Mucosa of gallbladder (tissue), 1 donor: ENCODE data around the gene NECTIN1. TPM values are rescaled to one million over a fixed set of nuclear protein-coding genes. Genes with fewer than 3 reads are reported as not detected.

Source experiments
- DNase-seq: peaks from one replicate; pipeline ENCODE4 v3.0.0-alpha.2; 2020; ENCODE audit warnings: low spot score
- total RNA-seq: library from RNA; stranded (reverse); gene quantifications from one replicate; pipeline ENCODE4 v1.2.1, GENCODE V29; 2021
- donor health status: DM: no; HTN: no; CAD: no.

Gene NECTIN1
- total RNA-seq, 1 donor from 2014 or later: 13.2 TPM

GRCh38 chr11:119755356-119756071, 26.5 kb upstream of the NECTIN1 start:
- no peak for DNase-seq

GRCh38 chr11:119754656-119755355, 25.8 kb upstream of the NECTIN1 start:
- DNase-seq: no peak

GRCh38 chr11:119754199-119754598, 25.2 kb upstream of the NECTIN1 start:
- DNase-seq: no peak

GRCh38 chr11:119752946-119753345, 23.9 kb upstream of the NECTIN1 start:
- DNase-seq: no peak

GRCh38 chr11:119752345-119752871, 23.4 kb upstream of the NECTIN1 start:
- DNase-seq: no peak

- no peak for DNase-seq
Observed at GRCh38 chr11:119750056-119750455, 21.1 kb upstream of the NECTIN1 start.

- no peak for DNase-seq
Observed at GRCh38 chr11:119749006-119749565, 20.1 kb upstream of the NECTIN1 start.

GRCh38 chr11:119747868-119748660, 19.1 kb upstream of the NECTIN1 start:
- DNase-seq: no peak

- no peak for DNase-seq
Observed at GRCh38 chr11:119745776-119746535, 17.0 kb upstream of the NECTIN1 start.

GRCh38 chr11:119745112-119745511, 16.1 kb upstream of the NECTIN1 start:
- no peak for DNase-seq

- DNase-seq: no peak
Observed at GRCh38 chr11:119744577-119744976, 15.6 kb upstream of the NECTIN1 start.

GRCh38 chr11:119743006-119743405, 14.0 kb upstream of the NECTIN1 start:
- no peak for DNase-seq

GRCh38 chr11:119742263-119742861, 13.4 kb upstream of the NECTIN1 start:
- DNase-seq: no peak

- no peak for DNase-seq
Observed at GRCh38 chr11:119741369-119742262, 12.6 kb upstream of the NECTIN1 start.

GRCh38 chr11:119739975-119740374, 11.0 kb upstream of the NECTIN1 start:
- no peak for DNase-seq

GRCh38 chr11:119739021-119739703, 10.2 kb upstream of the NECTIN1 start:
- DNase-seq: no peak

GRCh38 chr11:119738059-119738439, 9.0 kb upstream of the NECTIN1 start:
- no peak for DNase-seq

- no peak for DNase-seq
Observed at GRCh38 chr11:119737366-119738058, 8.5 kb upstream of the NECTIN1 start.

GRCh38 chr11:119734788-119735187, 5.8 kb upstream of the NECTIN1 start:
- no peak for DNase-seq
